Muscle of back (tissue), 11 donors: ENCODE results near the gene GRK2. TPM values are rescaled to one million over a fixed set of nuclear protein-coding genes. Genes with fewer than 3 reads are reported as not detected.
A peak's percentile ranks its signal among the peaks of the same experiment; 100 is the strongest.

ENCODE experiments used
- DNase-seq, 3 donors: peaks; one replicate each; pipeline versions ENCODE4 v3.0.0 to v3.0.0-alpha.2; 2013
- polyA plus RNA-seq, 10 donors: library from polyadenylated mRNA; unstranded; fragments of 120-200 nt; gene quantifications; one replicate each; pipeline ENCODE4 v1.2.1, GENCODE V29; 2013; ENCODE audit not compliant: insufficient read length in 10 of 10

The GRK2 gene
- polyA plus RNA-seq, 10 donors = 42.2 to 62.2 (median 49.7) TPM

- no peak for DNase-seq
Observed at GRCh38 chr11:67293090-67293489, 26.8 kb downstream of the GRK2 start.

GRCh38 chr11:67295846-67296245 is 29.6 kb downstream of the GRK2 start:
- DNase-seq = no peak

GRCh38 chr11:67298786-67299185 is 32.5 kb downstream of the GRK2 start:
- DNase-seq = no peak

GRCh38 chr11:67299471-67300191 is 33.4 kb downstream of the GRK2 start:
- no peak for DNase-seq

GRCh38 chr11:67300256-67300755 is 34.0 kb downstream of the GRK2 start:
- DNase-seq = no peak

GRCh38 chr11:67300756-67301312 is 34.6 kb downstream of the GRK2 start:
- DNase-seq = no peak

GRCh38 chr11:67301313-67301921 is 35.1 kb downstream of the GRK2 start:
- DNase-seq = no peak

- DNase-seq = peak; percentile 59 to 76 (median 63)
Observed at GRCh38 chr11:67301951-67302516, 35.8 kb downstream of the GRK2 start.

GRCh38 chr11:67302571-67303131 is 36.4 kb downstream of the GRK2 start:
- peak in 1 of 3 donors; percentile 58 for DNase-seq

- peak; percentile 45 to 83 (median 65) for DNase-seq
Observed at GRCh38 chr11:67303132-67303834, 37.0 kb downstream of the GRK2 start, which contains the start of gene SSH3. TSS of gene SSH3 (plus strand) at chr11:67303530. CDS start at chr11:67303626, 96 bp downstream.

- DNase-seq = peak in 1 of 3 donors; percentile 52
Observed at GRCh38 chr11:67303835-67304411, 37.6 kb downstream of the GRK2 start.

- no peak for DNase-seq
Observed at GRCh38 chr11:67304511-67305113, 38.3 kb downstream of the GRK2 start.

- no peak for DNase-seq
Observed at GRCh38 chr11:67306769-67307544, 40.7 kb downstream of the GRK2 start.

- DNase-seq = no peak
Observed at GRCh38 chr11:67307545-67308001, 41.3 kb downstream of the GRK2 start.

- DNase-seq = no peak
Observed at GRCh38 chr11:67308031-67308866, 42.0 kb downstream of the GRK2 start.

- no peak for DNase-seq
Observed at GRCh38 chr11:67309166-67309565, 42.9 kb downstream of the GRK2 start.

- no peak for DNase-seq
Observed at GRCh38 chr11:67309661-67310061, 43.4 kb downstream of the GRK2 start.

- DNase-seq = no peak
Observed at GRCh38 chr11:67310246-67311050, 44.2 kb downstream of the GRK2 start.
